Lower lobe of right lung (tissue), 2 donors: ENCODE data around the gene GSTA4. TPM values are rescaled to one million over a fixed set of nuclear protein-coding genes. Genes with fewer than 3 reads are reported as not detected.

Source experiments
- ATAC-seq, 2 donors: fragments of 200-7000 bp; cut with Tn5 transposase; one replicate each; pipeline ENCODE4 v1.9.1; 2020 to 2022; ENCODE audit warnings: mild to moderate bottlenecking in 2 of 2, moderate library complexity in 2 of 2
- DNase-seq: peaks from one replicate; pipeline ENCODE4 v3.0.0-alpha.2; 2020
- H3K27ac ChIP-seq: fragments of 200-600 bp; one replicate; pipeline ENCODE4 v1.8.0; 2022
- H3K27me3 ChIP-seq: fragments of 200-600 bp; one replicate; pipeline ENCODE4 v1.8.0; 2022; ENCODE audit warnings: low read depth
- H3K36me3 ChIP-seq: fragments of 200-600 bp; one replicate; pipeline ENCODE4 v1.8.0; 2022; ENCODE audit warnings: mild to moderate bottlenecking
- H3K4me1 ChIP-seq: fragments of 200-600 bp; one replicate; pipeline ENCODE4 v1.8.0; 2022
- H3K4me3 ChIP-seq: fragments of 200-600 bp; one replicate; pipeline ENCODE4 v1.8.0; 2022; ENCODE audit warnings: mild to moderate bottlenecking
- H3K9me3 ChIP-seq: fragments of 200-600 bp; one replicate; pipeline ENCODE4 v1.8.0; 2022
- intact Hi-C: fragments of 100-400 bp; cut with DNase I; formaldehyde crosslinking; loops from one replicate; pipeline ENCODE4 v1.11.0; 2022
- total RNA-seq: library from RNA; stranded (reverse); fragmentation: NEBNext Ultra II Directional; extraction: Animal tissue kit (Norgen Biotek cat#: 25700); gene quantifications from one replicate; pipeline ENCODE4 v1.2.1, GENCODE V29; 2021
- TF ChIP-seq, protein P1 (sequence below): fragments of 200-600 bp; IDR thresholded peaks from one replicate; pipeline ENCODE4 v1.8.0; 2022; ENCODE audit warnings: antibody characterized with exemption, mild to moderate bottlenecking
- donor health status: DM: no; HTN: yes; CAD: no; lungs with severe emphysema.

The GSTA4 gene
- total RNA-seq, 1 donor from 2014 or later, result 63.4 TPM

DNA sequence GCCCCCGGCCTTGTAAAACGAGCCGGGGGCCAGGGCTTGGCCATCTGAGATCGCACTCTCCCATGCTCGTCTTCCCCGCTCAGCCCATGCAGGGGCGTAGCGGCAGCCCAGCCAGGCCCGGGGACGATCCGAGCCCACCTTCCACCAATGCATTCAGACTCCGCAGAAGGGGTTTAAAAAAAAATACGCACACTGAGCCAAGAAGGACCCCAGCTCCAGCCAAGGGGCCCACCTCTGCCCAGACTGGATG, 320 bp downstream of the GSTA4 start:
- TF ChIP-seq, protein P1, sequence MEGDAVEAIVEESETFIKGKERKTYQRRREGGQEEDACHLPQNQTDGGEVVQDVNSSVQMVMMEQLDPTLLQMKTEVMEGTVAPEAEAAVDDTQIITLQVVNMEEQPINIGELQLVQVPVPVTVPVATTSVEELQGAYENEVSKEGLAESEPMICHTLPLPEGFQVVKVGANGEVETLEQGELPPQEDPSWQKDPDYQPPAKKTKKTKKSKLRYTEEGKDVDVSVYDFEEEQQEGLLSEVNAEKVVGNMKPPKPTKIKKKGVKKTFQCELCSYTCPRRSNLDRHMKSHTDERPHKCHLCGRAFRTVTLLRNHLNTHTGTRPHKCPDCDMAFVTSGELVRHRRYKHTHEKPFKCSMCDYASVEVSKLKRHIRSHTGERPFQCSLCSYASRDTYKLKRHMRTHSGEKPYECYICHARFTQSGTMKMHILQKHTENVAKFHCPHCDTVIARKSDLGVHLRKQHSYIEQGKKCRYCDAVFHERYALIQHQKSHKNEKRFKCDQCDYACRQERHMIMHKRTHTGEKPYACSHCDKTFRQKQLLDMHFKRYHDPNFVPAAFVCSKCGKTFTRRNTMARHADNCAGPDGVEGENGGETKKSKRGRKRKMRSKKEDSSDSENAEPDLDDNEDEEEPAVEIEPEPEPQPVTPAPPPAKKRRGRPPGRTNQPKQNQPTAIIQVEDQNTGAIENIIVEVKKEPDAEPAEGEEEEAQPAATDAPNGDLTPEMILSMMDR, result no peak
- DNase-seq (peak; percentile 57), ATAC-seq (peak; percentile 31 to 34)
- peaks cover 6% of the 10 kb centered on the region for H3K36me3 ChIP-seq
- peak overlapping the region; percentile 71 for H3K4me3 ChIP-seq
- H3K9me3 ChIP-seq, result no peaks in the 10 kb centered on the region
- no peaks in the 10 kb centered on the region for H3K27me3 ChIP-seq
- intact Hi-C loops, result no loop called here
- H3K27ac ChIP-seq, result peak overlapping the region; percentile 92
- H3K4me1 ChIP-seq, result peaks cover 8% of the 10 kb centered on the region

DNA sequence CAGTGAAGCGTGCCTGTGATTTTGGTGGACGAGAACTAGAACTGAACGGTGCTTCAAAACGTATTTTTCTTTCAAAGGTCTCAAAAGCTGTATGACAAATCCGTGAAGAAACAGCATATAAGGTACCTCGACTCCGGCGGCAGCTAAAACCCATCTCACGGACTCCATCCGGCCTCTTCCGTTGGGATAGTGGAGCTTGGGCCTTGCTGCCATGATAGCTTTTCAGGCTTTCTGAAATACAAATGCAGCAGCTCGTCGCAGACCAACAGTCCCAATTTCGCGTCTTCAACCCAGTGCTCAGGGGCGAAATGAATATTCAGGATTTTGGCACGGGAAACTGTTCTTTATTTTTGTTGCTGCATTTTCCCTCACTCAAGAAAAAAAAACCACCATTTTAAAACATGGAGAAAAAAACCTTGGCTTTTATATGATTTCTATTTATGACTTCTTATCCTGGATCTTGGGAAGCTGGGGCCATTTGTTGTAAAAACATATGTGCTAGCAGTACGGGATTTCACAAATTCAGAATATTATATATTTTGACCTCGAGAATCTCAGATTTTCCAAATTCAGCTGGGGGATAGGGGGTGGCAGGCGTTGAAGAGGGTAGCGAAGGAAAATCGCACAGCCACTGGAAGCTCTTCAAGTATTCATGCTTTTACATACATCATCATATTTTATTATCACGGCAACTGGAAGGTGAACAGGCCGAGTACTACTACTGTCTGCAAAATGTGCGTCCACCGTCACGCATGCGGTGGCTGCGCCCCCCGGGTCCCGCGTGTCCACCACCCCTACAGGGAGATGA, 849 bp downstream of the GSTA4 start:
- H3K27ac ChIP-seq, result peak overlapping the region; percentile 92
- peak overlapping the region; percentile 71 for H3K4me3 ChIP-seq
- H3K9me3 ChIP-seq, result no peaks in the 10 kb centered on the region
- DNase-seq, result no peak
- H3K36me3 ChIP-seq, result peaks cover 9% of the 10 kb centered on the region
- peak in 1 of 2 donors; percentile 7 for ATAC-seq
- no peaks in the 10 kb centered on the region for H3K27me3 ChIP-seq
- H3K4me1 ChIP-seq, result peaks cover 8% of the 10 kb centered on the region
- intact Hi-C loops, result no loop called here
- TF ChIP-seq, protein P1, result no peak

DNA sequence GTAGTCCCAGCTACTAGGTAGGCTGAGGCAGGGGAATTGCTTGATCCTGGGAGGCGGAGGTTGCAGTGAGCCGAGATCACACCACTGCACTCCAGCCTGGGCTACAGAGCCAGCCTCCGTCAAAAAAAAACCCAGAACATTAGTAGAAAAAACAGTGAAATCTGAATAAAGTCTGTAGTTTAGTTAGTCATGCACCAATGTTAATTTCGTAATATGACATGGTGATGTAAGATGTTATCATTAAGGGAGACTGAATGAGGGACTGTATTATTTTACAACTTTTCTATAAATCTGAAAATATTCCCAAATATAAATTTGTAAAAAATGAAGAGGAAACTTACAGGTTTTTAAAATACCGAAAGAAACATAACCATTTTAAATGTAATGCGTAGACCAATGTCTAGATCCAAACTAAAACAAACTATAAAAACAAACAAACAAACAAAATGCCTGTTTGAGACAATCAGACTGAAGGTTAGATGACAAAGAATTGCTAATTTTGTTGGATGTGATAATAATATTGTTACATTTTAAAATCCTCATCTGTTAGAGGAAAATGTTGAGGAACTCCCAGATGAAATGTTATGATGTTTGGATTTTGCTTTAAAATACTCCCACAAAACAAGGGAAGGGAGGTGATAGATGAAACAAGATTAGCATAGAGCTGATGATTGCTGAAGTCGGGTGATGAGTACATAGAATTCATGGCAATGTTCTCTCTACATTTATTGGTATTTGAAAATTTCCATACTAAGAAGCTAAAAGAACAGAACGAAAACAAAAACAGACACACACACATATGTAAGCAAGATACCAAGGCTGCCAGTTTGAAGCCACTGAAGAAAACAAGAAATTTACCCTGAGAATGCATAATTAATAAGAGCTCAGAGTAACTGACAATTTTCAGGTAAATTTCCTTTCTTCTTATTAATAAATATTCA, 1.8 kb downstream of the GSTA4 start:
- intact Hi-C loops, result no loop called here
- H3K4me3 ChIP-seq, result peak overlapping the region; percentile 71
- TF ChIP-seq, protein P1, result no peak

DNA sequence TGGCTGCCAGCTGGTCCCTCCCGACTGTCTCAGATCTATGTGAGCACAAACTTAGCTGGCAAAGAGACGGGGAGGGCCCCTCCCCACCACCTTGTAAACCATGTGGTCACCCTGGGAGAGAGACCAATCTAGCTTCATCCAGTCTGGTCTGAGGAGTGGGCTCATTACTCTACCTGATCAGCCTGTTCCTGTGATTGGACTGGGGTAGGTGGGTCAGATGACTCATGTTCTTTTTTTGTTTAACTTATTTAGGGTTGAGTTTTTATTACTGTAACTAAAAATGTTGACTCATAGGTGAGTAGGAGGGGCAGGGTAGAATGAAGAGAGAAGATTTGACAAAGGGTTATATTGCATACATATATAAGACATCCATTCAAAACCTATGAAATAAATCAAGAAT, 4.7 kb downstream of the GSTA4 start:
- H3K4me1 ChIP-seq, result no peaks in the 10 kb centered on the region
- TF ChIP-seq, protein P1, result no peak
- no peak for DNase-seq
- no peaks in the 10 kb centered on the region for H3K9me3 ChIP-seq
- H3K36me3 ChIP-seq, result peaks cover 24% of the 10 kb centered on the region
- ATAC-seq, result no peak
- H3K27ac ChIP-seq, result no peak overlapping the region
- no peaks in the 10 kb centered on the region for H3K27me3 ChIP-seq
- intact Hi-C loops, result no loop called here
- H3K4me3 ChIP-seq, result no peak overlapping the region

More for the DNA sequence above, 1.8 kb downstream of the GSTA4 start:
- Histone ChIP-seq H3K9me3 (no peaks in the 10 kb centered on the region), H3K36me3 (peaks cover 13% of the 10 kb centered on the region), H3K27me3 (no peaks in the 10 kb centered on the region), H3K4me1 (peaks cover 8% of the 10 kb centered on the region), H3K27ac (peak overlapping the region; percentile 92)
- ATAC-seq (no peak), DNase-seq (no peak)

DNA sequence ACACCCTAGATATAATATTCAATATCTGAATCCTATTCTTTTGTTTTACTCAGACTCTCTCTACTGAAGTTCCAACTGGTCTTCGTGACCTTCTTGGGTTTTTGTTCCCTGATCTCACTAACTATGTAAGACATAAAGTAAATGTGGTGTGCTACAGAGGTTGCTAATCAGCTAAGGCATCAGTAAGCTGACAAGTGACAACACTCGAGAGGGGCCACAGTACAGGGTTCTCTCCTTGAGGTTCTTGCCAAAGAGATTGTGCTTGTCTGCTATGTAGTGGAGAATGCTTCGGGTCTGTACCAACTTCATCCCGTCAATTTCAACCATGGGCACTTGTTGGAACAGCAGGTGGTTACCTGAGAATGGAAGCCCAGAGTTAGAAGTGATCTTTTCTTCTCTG, 9.9 kb downstream of the GSTA4 start:
- H3K27me3 ChIP-seq, result no peaks in the 10 kb centered on the region
- TF ChIP-seq, protein P1, result no peak
- no peak for ATAC-seq
- H3K27ac ChIP-seq, result no peak overlapping the region
- intact Hi-C loops, result no loop called here
- no peak overlapping the region for H3K4me3 ChIP-seq
- H3K4me1 ChIP-seq, result no peaks in the 10 kb centered on the region
- no peaks in the 10 kb centered on the region for H3K9me3 ChIP-seq
- DNase-seq, result no peak
- H3K36me3 ChIP-seq, result peaks cover 54% of the 10 kb centered on the region
